Thyroid gland (tissue), 4 donors: ENCODE data around the gene NT5DC4.

Source experiments
- CTCF ChIP-seq, 6 experiments: fragments of 200-600 bp in 3 of 6; fragments of 450-650 bp in 3 of 6; sonication (generic) in 3 of 6; IDR thresholded peaks; one replicate each; pipeline ENCODE4 v1.5.1; 2016 to 2019; ENCODE audit warnings: antibody characterized with exemption in 6 of 6, mild to moderate bottlenecking in 2 of 6, inconsistent platforms in 1 of 6, moderate library complexity in 1 of 6
- POLR2A ChIP-seq, 2 donors: fragments of 450-650 bp; IDR thresholded peaks; one replicate each; pipeline ENCODE4 v1.6.1; 2017; ENCODE audit warnings: antibody characterized with exemption in 2 of 2, mild to moderate bottlenecking in 2 of 2, moderate library complexity in 1 of 2

DNA sequence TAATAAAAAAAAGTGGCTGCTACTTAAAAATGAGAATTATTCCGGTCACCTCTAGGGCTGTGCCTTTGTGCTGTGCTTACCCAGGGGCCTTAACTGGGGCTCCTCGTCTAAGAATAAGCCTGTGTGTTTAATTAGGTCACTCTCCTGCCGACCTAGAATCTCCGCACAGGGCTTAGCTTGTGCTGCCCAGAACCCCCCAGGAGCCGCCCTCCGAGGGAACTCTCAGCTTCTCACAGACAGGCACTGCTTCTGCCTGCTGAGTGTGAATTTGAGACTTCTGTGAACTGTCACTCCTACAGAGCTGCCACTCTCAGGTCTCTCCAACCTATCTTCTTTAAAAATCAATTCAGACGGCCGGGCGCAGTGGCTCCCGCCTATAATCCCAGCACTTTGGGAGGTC, 11.9 kb upstream of the NT5DC4 start:
- no peak for TF ChIP-seq CTCF (IDR thresholded peaks at IDR 0.05)
- TF ChIP-seq POLR2A (IDR thresholded peaks at IDR 0.05): no peak
